Neuron (in vitro differentiated cells): ENCODE data around the gene DIAPH1.
"Not testable (repeated sequence)": the region's sequence is repeated elsewhere in the genome, so short reads cannot be mapped to it uniquely, and the experiment has no call there.

ENCODE experiments used
- H2AFZ ChIP-seq: one replicate; pipeline ENCODE4 v1.6.1; 2013; ENCODE audit warnings: low read depth, mild to moderate bottlenecking, inconsistent platforms, low read length, moderate library complexity
- H3K27me3 ChIP-seq: one replicate; pipeline ENCODE4 v1.6.1; 2013; ENCODE audit warnings: low read length; ENCODE audit not compliant: insufficient read depth
- H3K36me3 ChIP-seq: one replicate; pipeline ENCODE4 v1.6.1; 2013; ENCODE audit warnings: low read length; ENCODE audit not compliant: insufficient read depth
- H3K4me1 ChIP-seq: one replicate; pipeline ENCODE4 v1.6.1; 2013; ENCODE audit warnings: low read length; ENCODE audit not compliant: insufficient read depth
- H3K4me3 ChIP-seq: 2 replicates; pipeline ENCODE4 v1.5.1; 2013; ENCODE audit warnings: mild to moderate bottlenecking, low read length, moderate library complexity
- H3K9me3 ChIP-seq: one replicate; pipeline ENCODE4 v1.6.1; 2013; ENCODE audit warnings: low read length

The DIAPH1 gene

DNA sequence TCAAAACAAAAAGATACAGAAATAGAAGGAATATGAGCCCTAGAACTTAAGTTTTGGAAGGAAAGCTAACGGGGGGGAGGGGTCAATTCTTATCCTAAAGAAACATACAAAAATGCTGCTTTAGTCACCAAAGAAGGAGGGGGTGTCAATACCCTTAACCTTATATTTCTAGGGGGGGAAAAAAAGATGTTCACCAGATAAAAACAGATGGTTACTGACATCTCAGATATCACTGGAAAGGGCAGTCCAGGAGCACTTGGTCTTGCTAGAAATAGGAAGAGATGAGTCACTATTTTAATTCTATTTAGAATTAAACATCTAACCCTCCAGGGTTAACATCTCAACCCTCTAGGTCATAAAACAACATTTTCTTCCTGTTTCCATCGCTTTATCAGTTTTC, 1.7 kb downstream of the DIAPH1 start:
- Histone ChIP-seq H3K36me3 (peaks cover 19% of the 10 kb centered on the region), H3K4me1 (peaks cover 17% of the 10 kb centered on the region), H3K4me3 (peak overlapping the region; percentile 91), H2AFZ (no peak overlapping the region), H3K27me3 (no peaks in the 10 kb centered on the region), H3K9me3 (peaks cover 7% of the 10 kb centered on the region)

DNA sequence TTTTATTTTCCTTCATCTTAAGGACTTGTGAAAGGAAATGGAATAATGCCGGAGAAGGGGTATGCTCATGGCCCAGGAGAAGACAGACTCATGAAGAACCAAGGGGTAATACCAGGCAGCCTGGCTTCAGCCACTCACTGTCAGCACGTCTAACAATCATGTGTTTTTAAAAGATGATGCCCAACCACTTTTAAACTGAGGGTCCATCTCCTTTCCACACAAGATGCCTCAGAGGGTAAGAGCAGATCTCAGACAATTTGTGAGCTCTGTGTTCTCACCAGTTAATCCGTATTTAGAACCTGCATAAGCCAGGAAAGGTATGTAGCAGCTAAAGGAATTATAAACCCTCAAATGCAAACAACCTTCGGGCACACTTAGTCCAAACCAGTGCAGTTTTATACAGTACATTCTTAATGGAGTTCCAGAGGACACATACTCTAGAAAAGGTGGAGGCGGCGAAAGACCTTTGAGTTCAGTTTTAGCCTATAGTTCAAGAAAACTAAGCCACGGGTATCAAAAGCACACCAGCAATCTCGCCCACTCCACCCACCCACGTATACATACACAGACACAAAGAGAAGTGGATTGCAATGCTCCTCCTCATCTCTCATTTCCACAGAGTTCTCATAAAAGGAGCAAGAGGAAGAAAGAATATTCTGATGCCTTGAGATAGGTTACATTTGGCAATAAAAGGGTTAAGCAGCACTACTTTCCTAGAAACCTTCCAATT, 2.6 kb downstream of the DIAPH1 start:
- Histone ChIP-seq H2AFZ (no peak overlapping the region), H3K27me3 (no peaks in the 10 kb centered on the region), H3K36me3 (peaks cover 12% of the 10 kb centered on the region), H3K9me3 (peaks cover 7% of the 10 kb centered on the region), H3K4me1 (peaks cover 17% of the 10 kb centered on the region), H3K4me3 (no peak overlapping the region)

DNA sequence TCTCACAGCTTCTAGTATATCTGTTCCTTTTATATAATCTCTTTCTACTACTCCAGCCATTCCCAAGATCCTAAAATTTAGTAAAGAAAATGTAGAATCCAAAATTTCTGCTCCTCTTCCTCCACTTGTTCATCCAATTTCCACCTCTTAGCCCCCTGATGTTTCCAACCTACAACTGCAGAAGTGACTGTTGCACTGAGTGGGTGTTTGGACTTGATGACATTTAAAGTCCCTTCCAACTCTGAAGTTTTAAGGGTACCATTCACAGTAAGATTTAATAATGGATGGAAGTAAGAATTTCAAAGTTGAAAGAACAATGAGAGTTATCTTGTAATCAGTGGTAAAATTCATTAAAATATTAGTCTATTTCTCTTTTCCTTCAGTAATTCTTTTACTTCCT, 5.5 kb downstream of the DIAPH1 start:
- no peak overlapping the region for H3K4me3 ChIP-seq

DNA sequence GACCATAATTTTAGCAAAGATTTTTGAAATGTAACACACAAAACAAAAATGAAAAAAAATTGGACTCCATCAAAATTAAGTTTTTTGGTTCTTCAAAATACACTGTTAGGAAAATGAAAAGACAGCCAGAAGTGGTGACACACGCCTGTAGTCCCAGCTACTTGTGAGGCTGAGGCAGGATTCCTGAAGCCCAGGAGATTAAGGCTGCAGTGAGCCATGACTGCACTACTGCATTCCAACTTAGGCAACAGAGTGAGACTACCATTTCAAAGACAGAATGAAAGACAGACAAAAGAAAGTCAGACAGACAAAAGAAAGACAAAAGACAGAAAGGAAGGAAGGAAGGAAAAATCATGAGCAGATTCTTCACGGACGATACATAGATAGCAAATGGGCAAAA, 7.5 kb downstream of the DIAPH1 start:
- Histone ChIP-seq H3K27me3 (no peaks in the 10 kb centered on the region), H3K4me3 (no peak overlapping the region), H3K9me3 (peaks cover 6% of the 10 kb centered on the region), H2AFZ (no peak overlapping the region), H3K4me1 (peaks cover 6% of the 10 kb centered on the region), H3K36me3 (peaks cover 2% of the 10 kb centered on the region)

More for the DNA sequence above, 5.5 kb downstream of the DIAPH1 start:
- Histone ChIP-seq H3K27me3 (no peaks in the 10 kb centered on the region), H3K9me3 (peaks cover 7% of the 10 kb centered on the region), H3K36me3 (peaks cover 2% of the 10 kb centered on the region), H3K4me1 (peaks cover 17% of the 10 kb centered on the region), H2AFZ (no peak overlapping the region)

DNA sequence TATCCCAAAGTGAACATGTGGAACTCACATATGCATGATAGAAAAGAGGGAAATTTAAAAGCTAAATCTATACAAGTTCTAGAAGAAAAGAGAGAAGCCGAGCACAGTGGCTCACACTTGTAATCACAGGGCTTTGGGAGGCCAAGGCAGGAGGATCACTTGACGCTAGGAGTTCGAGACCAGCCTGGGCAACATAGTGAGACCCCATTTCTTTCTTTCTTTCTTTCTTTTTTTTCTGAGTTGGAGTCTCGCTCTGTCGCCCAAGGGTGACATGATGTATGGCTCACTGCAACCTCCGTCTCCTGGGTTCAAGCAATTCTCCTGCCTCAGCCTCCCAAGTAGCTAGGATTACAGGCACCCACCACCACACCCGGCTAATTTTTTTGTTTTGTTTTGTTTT, 8.9 kb downstream of the DIAPH1 start:
- not testable (repeated sequence) for H3K9me3 ChIP-seq, H3K4me3 ChIP-seq

DNA sequence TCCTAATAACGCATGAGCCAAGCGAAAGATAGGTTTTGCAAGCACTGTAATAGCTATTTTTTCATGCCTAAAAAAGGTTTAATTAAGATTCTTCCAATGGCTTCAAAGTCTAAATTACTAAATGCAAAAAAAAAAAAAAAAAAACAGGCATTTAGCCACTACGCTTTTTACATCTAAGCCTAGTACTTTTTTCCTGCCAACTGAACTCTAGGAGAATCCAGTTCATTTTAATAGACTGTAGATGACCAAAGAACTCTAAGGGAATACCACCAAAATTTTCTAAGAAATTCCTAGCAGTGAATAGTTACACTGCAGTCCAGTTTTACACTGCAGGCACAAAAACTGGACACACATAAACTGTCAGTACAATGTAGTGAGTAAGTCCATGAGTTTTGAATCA, 9.8 kb downstream of the DIAPH1 start:
- Histone ChIP-seq H3K36me3 (peaks cover 2% of the 10 kb centered on the region), H3K9me3 (peaks cover 2% of the 10 kb centered on the region), H3K27me3 (no peaks in the 10 kb centered on the region), H3K4me3 (no peak overlapping the region), H3K4me1 (peaks cover 13% of the 10 kb centered on the region), H2AFZ (no peak overlapping the region)

More for the DNA sequence above, 8.9 kb downstream of the DIAPH1 start:
- not testable (repeated sequence) for H3K27me3 ChIP-seq, H3K4me1 ChIP-seq, H2AFZ ChIP-seq, H3K36me3 ChIP-seq

DNA sequence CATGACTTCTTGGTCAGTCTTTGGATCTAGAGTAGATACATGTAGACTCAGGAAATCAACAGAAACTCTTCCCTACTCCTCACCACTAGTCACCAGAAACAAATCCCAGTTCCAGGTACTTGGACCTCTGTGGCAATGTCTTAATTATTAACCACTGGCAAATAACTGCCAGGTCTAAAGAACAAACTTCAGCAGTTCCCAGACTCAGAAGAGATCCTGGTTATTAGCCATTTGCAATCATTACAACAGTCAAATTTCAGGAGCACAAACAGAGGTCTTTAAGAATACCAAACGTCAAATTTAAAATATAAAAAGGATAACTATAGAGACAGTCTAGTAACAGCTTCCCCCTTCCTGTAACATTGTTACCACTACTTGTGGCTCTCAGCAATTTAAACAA, 10.2 kb downstream of the DIAPH1 start:
- Histone ChIP-seq H3K36me3 (peaks cover 2% of the 10 kb centered on the region), H3K4me3 (no peak overlapping the region), H3K9me3 (peaks cover 2% of the 10 kb centered on the region), H3K27me3 (no peaks in the 10 kb centered on the region), H2AFZ (no peak overlapping the region), H3K4me1 (peaks cover 8% of the 10 kb centered on the region)

DNA sequence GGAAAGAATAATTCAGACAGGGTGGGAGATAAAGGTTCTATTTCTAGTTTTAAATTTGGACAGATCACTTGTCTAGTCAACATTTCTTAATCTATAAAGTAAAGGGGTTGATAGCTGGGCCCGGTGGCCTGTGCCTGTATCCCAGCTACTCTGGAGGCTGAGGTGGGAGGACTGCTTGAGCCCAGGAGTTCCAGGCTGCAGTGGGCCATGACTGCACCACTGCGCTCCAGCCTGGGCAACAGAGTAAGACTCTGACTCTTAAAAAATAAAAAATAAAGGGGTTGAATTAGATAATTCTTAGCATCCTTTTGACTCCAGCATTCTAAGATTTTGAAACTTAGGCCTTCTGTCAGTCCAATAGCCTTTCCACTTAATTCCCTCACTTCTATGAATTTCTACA, 10.8 kb downstream of the DIAPH1 start:
- Histone ChIP-seq H3K36me3 (peaks cover 2% of the 10 kb centered on the region), H3K9me3 (peaks cover 2% of the 10 kb centered on the region), H3K4me3 (no peak overlapping the region), H3K4me1 (peaks cover 8% of the 10 kb centered on the region), H3K27me3 (no peaks in the 10 kb centered on the region), H2AFZ (no peak overlapping the region)

DNA sequence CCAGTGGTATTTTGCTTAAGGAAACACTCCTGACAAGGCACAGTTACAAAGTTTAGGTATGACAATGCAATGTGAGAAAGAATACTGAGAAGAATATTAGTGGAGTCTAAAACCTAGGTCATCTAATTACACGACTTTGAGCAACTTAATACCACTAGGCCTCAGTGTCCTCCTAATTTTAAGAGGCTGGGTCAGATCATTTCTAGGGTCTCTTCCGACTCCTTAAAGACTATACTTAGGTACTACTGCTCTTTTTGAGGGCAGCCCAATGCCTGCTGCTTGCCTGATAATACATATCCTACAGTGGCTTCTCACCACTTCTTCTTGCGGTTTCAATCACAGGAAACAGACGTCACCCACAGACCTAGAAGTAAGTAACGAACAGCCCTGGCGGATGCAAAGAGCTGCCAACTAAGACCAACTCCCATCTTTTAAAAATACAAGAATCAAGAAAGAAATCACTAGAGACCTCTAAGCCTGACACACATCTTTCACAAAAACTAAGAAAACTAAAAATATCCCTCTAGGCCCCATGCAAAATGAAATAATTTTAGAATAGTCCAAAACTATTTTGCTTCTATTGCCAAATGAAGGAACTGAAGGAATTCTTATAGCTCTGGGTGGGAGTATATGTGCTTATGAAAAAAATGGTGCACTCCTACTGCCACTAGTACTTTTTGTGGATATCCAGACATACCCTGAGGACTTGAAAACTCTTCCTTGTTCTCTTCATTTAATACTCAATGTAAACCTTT, 13.1 kb downstream of the DIAPH1 start:
- H3K36me3 ChIP-seq = no peaks in the 10 kb centered on the region
- H2AFZ ChIP-seq = no peak overlapping the region
- peaks cover 2% of the 10 kb centered on the region for H3K9me3 ChIP-seq
- H3K4me3 ChIP-seq = no peak overlapping the region
- no peaks in the 10 kb centered on the region for H3K27me3 ChIP-seq
- peaks cover 8% of the 10 kb centered on the region for H3K4me1 ChIP-seq

DNA sequence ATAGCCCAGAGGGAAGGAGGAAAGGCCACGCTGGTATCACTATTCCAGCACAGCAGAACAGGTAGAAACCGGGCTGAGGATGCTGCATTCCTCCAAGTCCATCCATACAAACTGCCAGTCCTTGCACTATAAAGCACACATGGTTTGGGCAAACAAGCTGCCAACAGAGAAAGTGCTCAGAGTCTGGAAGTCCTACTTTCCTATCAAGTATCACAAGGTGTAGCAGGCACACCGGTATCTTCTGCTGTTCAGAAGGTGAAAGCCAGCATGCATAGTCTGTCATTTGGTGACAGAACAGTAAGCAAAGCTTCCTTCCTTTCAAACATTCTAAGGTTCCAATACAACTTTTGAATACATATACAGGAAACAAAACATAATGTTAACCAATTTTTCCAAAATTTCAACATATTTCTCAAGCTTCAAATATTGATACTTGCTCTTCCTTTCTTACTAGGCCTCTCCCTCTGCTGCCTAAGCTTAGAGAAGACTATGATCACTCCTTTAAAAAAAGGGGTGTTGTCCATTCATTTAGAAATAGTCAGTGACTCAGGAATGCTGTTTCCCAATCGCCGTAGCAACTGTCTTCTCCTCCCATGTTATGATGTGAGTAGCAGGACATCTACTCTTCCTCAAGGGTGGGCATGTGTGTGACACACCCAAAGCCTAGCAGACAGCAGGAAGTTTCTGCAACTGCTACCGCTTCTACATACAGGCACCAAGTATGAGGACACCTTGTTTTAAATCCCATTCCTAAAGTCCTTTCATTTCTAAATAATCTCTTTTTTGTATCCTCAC, 14.7 kb downstream of the DIAPH1 start:
- Histone ChIP-seq H3K27me3 (no peaks in the 10 kb centered on the region), H3K4me1 (peaks cover 8% of the 10 kb centered on the region), H3K36me3 (no peaks in the 10 kb centered on the region), H3K9me3 (peaks cover 2% of the 10 kb centered on the region), H2AFZ (no peak overlapping the region), H3K4me3 (no peak overlapping the region)

DNA sequence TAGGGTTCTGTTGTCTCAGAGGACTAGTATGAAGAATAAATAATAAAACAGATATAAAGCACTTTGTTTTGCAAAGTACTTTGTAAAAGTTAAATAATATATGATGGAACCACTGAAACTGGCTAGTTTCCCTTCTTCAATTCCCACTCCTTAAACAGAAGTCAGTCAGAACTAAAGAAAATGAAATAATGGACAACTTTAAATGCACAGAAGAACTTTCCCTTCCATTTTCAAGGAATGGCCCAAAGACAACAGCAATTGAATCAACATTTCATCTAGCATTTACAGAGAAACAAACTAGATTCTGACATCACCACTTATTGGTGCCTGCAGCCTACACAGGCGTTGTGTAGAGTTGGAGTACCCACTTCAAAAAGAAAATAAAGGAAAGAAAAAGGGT, 16.2 kb downstream of the DIAPH1 start:
- no peak overlapping the region for H2AFZ ChIP-seq
- peaks cover 5% of the 10 kb centered on the region for H3K9me3 ChIP-seq
- peaks cover 8% of the 10 kb centered on the region for H3K4me1 ChIP-seq
- H3K36me3 ChIP-seq = no peaks in the 10 kb centered on the region
- H3K27me3 ChIP-seq = no peaks in the 10 kb centered on the region
- H3K4me3 ChIP-seq = no peak overlapping the region

DNA sequence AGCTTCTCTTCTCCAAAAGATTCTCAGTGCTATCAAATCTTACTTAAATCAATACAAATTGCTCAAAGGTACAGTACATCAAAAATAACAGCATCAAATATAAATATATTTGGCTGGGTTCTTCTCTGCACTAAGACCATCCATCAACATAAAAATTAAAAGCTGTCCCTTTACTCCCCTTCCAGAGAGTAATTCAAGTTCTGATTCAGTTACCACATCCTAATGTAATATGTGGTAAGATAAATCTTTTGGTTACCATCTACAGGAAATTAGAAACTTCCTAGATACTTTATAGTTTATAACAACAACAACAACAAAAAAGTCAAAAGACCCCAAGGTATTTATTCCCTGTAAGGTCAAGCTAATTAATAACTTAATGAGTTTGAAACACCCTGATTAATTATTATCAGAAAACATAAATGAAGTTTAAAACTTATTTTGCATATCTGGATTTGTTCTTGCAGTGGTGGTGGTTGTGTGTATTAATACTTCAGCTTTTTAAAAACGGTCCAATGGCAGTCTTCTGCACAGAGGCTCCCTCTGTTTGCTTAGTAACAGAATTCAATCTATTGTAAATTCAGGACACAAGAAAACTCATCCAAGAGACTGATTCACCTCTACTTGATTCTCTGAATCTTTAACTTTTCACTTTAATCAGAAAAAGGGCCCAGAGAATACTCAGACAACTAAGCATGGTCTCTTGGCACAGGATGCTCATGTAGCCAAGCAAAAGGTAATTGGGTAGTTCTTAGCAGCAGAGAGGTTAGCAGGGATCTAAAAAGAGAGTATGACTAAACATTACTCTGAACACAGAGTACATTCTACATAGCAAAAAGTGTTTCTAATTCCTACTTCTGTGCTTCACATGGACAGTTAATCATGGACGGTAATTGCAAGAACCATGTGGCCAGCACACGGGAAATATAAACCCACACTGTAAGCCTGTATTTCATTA, 20.1 kb downstream of the DIAPH1 start:
- Histone ChIP-seq H3K36me3 (peaks cover 6% of the 10 kb centered on the region), H3K4me3 (no peak overlapping the region), H3K9me3 (peaks cover 6% of the 10 kb centered on the region), H2AFZ (no peak overlapping the region), H3K4me1 (no peaks in the 10 kb centered on the region), H3K27me3 (no peaks in the 10 kb centered on the region)
